Uterus (tissue), 2 donors: Measurements from ENCODE around the gene MCM3AP.

Source experiments
- POLR2A ChIP-seq, 2 donors: fragments of 450-650 bp; IDR thresholded peaks; one replicate each; pipeline ENCODE4 v1.6.1; 2016; ENCODE audit warnings: antibody characterized with exemption in 2 of 2, mild to moderate bottlenecking in 1 of 2, moderate library complexity in 1 of 2
- TF ChIP-seq, protein P1 (sequence below), 4 experiments: fragments of 200-600 bp in 2 of 4; fragments of 450-650 bp in 2 of 4; sonication (generic) in 2 of 4; IDR thresholded peaks; one replicate each; pipeline ENCODE4 v1.5.1; 2016 to 2019; ENCODE audit warnings: antibody characterized with exemption in 4 of 4, mild to moderate bottlenecking in 2 of 4, moderate library complexity in 1 of 4

DNA sequence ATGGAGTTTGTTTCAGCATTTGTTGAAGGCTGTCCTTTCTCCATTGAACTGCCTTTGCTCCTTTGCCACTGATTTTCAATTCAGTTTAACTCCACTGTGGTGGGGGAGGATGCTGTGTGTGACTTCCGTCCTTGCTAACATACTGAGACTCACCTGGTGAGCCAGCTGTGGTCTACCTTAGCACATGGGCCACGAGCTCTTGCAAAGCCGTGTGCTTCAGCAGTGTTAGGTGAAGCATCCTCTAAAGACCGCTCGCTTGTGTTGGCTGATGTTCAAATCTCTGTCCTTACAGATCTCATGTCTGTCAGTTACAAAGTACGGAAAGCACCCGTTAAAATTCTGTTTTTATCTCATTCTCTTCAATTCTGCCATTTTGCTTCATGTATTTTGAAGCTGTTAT is 97.6 kb downstream of the MCM3AP start:
- TF ChIP-seq, protein P1, sequence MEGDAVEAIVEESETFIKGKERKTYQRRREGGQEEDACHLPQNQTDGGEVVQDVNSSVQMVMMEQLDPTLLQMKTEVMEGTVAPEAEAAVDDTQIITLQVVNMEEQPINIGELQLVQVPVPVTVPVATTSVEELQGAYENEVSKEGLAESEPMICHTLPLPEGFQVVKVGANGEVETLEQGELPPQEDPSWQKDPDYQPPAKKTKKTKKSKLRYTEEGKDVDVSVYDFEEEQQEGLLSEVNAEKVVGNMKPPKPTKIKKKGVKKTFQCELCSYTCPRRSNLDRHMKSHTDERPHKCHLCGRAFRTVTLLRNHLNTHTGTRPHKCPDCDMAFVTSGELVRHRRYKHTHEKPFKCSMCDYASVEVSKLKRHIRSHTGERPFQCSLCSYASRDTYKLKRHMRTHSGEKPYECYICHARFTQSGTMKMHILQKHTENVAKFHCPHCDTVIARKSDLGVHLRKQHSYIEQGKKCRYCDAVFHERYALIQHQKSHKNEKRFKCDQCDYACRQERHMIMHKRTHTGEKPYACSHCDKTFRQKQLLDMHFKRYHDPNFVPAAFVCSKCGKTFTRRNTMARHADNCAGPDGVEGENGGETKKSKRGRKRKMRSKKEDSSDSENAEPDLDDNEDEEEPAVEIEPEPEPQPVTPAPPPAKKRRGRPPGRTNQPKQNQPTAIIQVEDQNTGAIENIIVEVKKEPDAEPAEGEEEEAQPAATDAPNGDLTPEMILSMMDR (IDR thresholded peaks at IDR 0.05): no peak
- no peak for TF ChIP-seq POLR2A (IDR thresholded peaks at IDR 0.05)
